ENCODE results near the gene ADAM10.
"Not testable (repeated sequence)": the region's sequence is repeated elsewhere in the genome, so short reads cannot be mapped to it uniquely, and the experiment has no call there.

DNA sequence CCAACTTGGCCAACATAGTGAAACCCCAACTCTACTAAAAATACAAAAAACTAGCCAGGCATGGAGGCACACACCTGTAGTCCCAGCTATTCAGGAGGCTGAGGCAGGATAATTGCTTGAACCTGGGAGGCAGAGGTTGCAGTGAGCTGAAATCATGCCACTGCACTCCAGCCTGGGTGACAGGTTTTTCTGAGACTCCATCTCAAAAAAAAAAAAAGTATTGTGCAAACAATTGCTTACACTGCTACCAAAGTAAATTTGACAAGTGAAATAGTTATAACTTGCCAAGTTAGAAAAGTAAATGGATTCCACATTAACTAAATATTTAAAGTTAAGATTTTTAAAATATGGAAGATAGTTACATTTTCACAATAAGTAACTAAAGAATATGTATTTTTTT is 129.2 kb downstream of the ADAM10 start:
- TF ChIP-seq, protein P1, sequence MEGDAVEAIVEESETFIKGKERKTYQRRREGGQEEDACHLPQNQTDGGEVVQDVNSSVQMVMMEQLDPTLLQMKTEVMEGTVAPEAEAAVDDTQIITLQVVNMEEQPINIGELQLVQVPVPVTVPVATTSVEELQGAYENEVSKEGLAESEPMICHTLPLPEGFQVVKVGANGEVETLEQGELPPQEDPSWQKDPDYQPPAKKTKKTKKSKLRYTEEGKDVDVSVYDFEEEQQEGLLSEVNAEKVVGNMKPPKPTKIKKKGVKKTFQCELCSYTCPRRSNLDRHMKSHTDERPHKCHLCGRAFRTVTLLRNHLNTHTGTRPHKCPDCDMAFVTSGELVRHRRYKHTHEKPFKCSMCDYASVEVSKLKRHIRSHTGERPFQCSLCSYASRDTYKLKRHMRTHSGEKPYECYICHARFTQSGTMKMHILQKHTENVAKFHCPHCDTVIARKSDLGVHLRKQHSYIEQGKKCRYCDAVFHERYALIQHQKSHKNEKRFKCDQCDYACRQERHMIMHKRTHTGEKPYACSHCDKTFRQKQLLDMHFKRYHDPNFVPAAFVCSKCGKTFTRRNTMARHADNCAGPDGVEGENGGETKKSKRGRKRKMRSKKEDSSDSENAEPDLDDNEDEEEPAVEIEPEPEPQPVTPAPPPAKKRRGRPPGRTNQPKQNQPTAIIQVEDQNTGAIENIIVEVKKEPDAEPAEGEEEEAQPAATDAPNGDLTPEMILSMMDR (IDR thresholded peaks at IDR 0.05): not testable (repeated sequence)
- not testable (repeated sequence) for TF ChIP-seq ZFX (IDR thresholded peaks at IDR 0.05; ENCODE audit: borderline replicate concordance)
